Activated CD4-positive, alpha-beta T cell treated with anti-CD3 and anti-CD28 coated beads for 4 hours (primary cell): ENCODE data around the gene PACC1.

Source experiments
- DNase-seq, 2 donors: peaks; one replicate each; pipeline ENCODE4 v3.0.0-alpha.2; 2020

PACC1 gene

DNA sequence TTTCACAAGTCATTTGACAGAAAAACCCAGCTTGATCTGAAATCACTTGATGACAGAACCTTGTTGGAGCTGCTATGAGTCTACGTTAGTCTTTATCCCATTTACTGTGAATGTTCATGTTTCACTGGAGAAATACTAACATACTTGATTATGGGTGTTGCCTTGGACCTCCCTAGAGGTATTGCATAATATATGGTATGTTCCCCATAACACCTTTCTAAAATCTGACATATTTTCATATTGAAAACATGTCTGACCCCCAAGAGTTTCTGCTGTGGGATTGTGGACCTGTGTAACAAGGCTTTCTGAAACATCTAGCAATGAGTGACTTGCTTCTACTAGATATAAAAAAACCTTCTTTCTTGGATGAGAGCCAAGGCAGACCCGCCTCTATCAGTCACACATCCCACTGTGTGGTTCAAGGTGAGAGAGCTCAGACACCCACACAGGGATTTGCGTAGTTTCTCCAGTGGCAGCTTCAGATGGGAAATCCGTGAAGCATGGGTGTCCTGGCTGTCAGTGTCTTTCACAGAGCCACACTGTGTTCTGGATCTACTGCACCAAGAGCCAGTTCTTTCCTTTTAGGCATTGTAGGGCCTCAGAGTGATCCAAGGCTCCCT lies 22.6 kb upstream of the PACC1 start:
- no peak for DNase-seq

DNA sequence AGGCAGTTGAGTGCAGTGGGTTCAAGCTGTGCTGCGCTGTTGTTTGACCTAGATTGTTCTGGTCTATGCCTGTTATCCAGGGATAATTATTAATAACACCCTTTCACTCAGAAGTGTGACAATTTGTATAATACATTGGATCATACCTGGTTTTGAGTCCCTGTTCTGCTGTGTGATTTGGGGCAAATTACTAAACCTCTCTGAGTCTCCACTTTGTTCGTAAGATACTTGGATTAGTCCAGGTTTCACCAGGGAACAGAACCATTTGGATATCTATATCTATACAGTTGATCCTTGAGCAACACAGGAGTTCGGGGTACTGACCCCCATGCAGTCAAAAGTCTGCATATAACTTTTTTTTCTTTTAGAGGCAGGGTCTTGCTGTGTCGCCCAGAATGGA lies 20.3 kb upstream of the PACC1 start:
- no peak for DNase-seq

DNA sequence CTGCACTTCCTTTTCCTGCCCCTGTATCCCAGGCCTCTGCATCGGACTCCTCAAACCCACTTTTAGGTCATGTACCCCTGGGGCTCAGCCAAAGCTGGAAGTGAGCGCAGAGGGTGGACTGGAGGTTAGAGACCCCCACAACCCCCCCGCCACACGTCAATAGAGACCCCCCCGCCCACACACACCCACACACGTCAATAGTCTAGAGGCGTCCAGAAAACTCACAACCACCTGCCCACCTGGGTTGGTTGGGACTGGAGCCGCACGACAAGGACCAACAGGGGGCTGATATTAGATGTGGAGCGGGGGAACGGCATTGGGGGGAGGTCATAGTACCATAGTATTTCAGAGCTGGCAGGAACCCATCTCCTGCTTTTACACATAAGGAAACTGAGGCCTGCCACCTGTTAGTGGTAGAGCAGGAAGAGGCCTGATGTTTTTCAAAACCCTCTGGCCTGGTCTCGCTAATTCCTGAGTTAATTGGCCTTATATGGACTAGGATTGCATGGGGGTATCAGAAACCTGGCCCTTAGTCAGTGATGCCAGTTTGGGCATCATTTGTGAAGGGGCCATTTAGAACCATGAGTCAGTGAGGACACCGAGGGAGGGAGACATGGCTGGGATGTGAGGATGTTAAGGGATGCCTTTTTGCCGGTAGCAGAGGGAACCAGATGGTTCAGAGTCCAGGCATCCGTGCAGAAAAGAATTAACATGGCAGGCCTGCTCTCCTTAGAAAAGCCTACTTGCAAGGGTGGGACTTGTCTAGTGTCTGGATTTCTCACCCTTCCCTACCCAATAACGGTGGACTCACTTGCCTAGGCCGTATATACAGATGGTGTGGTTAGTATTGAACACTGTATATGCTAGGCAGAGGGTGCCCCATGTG lies 19.1 kb upstream of the PACC1 start:
- DNase-seq = no peak

DNA sequence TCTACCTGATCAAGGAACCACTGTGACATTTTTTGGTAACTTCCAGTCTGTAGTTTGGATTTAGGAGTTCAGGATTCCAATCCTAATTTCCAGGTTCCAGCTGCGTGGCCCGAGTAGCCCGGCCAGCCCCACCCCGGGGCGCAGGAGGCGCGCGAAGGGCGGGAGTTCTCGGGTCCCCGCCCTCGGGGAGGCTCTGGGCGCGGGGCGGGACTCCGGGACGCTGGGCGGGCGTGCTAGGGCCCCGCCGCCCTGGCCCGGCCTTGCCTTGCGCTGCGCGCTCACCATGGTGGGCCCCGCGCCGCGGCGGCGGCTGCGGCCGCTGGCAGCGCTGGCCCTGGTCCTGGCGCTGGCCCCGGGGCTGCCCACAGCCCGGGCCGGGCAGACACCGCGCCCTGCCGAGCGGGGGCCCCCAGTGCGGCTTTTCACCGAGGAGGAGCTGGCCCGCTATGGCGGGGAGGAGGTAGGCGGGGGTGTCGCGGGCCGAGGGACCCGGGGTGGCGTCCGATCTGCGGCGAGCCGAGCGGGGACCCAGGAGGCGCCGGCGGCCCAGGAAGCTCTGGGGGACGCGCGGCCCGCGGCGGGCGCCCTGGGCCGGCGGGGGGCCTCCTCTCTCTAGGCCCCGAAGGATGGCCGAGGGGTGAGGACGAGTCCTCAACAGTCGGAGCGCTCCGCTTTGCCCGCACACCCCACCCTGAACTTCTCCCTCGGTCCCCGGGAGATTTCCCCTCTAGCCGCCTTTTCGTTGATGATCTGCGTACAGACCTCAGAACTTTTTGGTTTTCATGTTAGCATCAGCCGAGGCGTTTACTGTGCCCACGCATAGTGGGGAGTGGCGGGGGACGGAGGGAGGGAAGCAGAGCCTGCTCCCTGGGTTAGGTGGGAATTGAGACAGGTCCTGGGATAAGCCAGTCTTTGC lies 18.2 kb upstream of the PACC1 start, which contains the start of gene NENF:
Gene NENF (plus strand): TSS at position 260 of the 916 bp plus-strand sequence. CDS start 24 bp downstream, at position 284.
- peak; percentile 66 to 71 for DNase-seq

DNA sequence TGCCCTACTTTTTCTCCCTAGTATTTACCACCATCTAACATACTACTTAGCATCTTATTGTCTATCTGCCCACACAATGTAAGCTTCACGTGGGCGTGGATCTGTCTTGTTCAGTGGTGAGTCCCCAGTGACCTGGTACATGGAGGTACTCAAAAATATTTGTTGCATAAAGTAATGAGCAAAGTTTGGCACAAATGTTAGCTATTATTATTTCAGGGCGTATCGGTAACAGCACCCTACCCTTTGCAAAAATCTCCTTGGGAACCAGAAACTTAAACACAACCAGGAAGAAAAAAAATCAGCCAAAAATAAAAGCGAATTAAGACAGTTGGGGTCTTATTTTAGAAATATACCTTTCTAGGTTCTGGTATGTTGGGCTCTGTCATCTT lies 17.6 kb upstream of the PACC1 start:
- DNase-seq = no peak

DNA sequence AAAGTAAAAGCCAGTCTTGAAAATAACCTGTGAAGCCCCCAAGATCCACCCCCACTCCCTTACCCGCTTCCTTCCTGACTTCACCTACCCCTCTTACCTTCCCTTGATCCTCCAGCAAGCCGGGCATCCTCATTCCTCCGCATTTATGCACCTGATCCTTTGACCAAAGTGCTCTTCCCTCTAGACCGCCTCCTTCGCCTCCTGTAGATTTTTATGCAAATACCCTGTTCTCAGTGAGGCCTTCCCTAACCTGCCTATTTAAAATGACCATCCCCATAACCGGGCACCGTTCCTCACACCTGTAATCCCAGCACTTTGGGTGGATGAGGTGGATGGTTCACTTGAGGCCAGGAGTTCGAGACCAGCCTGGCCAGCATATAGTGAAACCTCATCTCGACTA lies 17.0 kb upstream of the PACC1 start:
- no peak for DNase-seq

DNA sequence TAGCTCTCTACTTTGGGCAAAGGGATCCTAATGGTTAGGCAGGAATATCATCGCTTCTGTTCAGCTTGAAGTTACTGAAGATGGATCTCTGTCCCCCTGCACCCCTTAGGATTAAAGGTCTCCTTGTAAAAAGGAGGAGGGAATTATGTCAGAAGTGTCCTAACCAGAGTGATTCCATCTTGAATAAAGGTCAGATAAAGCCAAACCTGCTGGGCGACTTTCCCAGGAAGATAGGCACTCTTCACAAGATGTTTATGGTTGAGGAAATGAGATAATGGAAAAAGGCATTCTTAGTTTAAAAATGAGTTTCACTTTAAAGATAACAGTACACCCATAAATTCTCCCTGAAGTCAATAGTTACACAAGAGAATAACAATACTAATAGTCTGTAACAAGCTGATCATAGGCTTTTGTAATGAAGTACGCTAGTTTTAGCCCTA lies 16.3 kb upstream of the PACC1 start:
- no peak for DNase-seq

DNA sequence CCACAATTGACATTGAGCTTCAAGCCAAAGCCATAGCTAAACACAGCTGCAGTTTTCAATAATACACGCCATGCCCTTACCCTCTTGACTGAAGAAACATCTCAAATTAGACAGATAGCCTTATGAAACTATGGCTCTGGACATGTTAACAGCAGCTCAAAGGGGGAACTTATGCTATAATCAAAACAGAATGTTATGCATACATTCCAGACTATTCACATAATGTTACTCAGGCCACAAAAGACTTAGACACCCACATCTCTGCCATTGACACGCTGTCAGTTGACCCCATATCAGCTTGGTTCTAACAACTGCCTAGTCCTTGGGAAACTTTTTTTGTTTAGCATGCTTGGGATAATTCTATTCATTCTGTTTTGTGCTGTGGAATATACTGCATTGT lies 15.7 kb upstream of the PACC1 start:
- DNase-seq = no peak

DNA sequence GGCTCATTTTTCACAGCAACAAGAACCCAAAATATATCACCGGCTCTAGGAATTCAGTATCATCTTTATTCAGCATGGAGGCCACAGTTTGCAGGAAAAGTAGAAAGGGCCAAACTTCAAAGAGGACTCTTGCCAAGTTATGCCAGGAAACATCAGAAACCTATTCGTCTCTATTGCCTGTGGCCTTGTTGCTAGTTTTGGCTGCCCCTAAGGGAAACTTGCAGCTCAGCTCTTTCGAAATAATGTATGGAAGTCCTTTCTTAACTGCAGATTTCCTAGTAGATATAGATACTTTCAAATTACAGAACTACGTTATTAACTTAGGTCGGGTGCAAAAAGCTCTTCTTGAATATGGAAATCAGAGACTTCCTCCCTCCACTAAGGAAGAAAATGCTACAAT lies 13.8 kb upstream of the PACC1 start:
- DNase-seq = no peak

DNA sequence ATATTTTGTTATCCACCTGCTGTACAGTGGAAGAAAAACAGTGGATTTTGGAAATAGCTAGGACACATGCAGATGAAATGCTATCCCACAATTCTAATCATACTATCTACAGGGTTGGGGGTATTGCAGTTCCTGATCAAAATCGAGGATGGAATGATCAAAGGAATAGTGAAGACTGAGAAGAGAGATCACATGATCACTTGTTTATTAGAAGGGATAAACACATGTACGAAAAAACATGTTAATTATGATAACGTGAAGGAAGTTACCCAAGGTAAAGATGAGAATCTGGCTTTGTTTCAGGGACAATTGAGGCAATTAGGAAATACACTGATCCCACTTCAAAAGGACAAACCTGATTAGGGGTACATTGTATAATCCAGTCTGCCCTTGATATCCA lies 9.2 kb upstream of the PACC1 start:
- DNase-seq = no peak

DNA sequence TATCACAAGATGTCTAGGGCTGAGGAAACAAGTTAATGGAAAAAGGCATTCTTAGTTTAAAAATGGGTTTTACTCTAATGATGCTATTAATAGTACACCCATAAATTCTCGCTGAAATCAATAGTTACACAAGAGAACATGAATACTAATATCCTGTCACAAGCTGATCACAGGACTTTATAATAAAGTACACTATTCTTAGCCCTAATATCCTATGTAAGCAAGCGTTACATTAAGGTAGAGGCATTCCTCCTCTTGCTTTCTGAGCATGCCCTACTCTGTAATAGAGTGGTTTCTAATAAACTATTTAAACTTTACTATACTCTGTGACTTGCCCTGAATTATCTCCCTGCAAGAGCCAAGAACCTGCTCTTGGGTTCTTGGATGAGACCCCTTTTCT lies 6.5 kb upstream of the PACC1 start:
- no peak for DNase-seq

DNA sequence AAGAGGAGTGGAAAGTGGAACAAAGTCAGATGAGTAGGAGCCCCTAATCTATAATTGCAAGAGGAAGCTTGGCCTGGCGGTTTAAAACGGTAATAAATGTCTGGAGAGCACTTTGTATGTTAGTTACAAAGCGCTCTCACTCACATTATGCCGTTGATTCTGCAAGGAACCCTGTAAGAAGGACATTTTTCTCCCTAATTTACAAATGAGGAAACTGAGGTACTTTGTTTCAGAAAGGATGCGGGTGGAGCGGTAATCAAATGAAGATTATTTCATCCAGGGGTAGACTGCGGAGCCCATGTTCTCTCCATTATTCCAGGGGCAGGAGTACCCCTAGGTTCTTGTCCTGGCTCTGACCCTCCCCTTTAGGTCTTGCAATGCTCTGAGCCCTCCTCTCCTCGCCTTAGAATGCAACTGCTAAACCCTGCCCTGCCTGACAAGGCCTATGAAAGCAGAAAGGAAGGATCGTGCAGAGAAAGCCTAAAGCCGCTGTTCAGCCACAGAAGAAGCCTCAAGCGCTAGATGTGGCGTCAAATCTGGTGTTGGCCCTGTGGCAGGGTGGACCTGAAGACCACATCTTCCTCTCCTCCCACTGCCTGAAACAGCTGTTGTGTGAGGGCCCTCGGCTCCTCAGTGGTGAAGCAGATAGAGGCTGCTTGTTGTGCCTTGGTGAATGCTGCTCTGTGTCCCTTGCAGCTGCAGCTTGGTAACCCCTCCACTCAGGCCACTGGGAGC lies 588 bp upstream of the PACC1 start:
- DNase-seq = no peak

DNA sequence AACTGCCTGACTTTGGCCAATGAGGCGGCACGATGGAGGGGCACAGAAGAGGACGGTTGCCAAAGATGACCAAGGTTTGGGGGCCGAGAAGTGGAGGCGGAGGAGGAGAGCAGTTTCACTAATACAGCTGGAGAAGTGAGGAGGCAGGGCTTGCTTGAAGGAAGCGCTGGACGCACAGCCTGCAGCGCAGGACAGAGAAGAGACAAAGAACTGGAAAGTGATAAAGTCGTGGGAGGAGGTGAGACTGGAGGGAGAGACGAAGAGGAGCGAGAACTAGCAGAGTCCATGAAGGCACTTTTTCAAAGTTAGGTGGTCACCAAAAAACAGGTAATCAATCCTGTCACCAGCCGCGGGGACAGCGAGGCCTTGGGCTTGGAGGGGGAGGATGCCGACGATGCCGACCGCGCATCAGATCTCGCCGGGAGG lies 771 bp downstream of the PACC1 start:
- peak in 1 of 2 donors; percentile 20 for DNase-seq

DNA sequence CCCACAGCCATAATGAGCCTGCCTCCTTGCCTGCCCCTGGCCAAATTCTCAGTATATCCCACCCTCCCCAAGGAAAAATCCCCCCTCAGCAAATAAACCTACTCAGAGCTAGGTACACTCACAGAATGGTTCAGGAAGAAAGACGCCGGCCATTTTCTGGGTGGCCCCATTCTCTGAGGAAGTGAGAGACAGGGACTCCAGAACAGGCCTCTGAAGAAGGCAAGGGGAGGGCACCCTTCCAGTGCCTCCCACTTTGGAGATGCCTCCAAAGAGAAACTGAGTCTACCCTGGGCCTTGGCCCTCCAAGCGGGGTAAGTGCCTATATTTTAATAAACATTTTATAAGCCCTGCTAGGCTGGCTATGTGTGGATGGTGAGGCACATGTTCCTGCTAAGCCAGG lies 2.3 kb downstream of the PACC1 start:
- DNase-seq = no peak

DNA sequence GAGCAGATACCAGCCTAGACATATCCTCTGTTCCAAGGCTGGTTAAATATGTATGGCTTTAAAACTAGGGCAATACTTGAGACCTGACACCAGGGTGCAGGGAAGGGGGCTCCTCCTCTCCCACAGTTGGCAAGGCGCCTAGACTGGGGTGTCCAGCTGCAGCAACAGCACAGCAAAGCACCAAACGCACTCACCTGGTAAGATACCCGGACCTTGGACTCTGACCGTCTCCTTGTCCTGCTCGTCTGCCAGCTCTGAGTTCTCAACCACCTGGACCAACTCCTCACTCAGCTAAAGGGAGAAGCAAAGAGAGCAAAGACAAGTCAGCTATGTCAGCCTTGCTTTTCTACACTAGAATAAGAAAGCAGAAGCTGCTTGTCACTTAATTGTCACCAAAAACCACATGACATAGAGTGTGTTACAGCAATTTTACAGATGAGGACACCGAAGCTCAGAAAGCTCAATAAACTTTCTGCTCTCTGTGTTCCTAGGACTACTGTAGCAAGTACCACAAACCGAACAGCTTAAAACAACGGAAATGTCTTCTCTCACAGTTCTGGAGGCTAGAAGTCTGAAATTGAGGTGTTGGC lies 4.4 kb downstream of the PACC1 start:
- no peak for DNase-seq

DNA sequence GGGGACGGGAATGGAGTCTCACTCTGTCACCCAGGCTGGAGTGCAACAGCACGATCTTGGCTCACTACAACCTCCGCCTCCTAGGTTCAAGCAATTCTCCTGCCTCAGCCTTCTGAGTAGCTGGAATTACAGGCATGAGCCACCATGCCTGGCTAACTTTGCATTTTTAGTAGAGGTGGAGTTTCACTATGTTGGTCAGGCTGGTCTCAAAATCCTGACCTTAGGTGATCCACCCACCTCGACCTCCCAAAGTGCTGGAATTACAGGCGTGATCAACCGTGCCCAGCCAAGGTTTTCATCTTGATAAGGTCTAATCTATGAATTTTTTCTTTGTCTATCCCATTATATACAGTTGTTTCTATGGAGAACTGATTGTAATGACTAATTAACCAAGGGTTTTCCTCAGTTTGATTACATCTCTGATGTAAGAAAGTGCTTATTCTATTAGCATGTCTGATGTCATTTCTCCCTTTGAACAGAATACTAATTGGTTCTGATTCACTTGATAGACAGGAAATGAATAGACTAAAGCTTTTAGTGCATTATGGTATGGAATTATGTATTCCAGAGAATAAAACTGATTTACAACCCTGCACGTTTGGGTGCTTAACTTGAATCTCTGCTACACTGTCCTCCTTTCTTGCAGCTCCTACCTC lies 11.9 kb downstream of the PACC1 start:
- DNase-seq = no peak

DNA sequence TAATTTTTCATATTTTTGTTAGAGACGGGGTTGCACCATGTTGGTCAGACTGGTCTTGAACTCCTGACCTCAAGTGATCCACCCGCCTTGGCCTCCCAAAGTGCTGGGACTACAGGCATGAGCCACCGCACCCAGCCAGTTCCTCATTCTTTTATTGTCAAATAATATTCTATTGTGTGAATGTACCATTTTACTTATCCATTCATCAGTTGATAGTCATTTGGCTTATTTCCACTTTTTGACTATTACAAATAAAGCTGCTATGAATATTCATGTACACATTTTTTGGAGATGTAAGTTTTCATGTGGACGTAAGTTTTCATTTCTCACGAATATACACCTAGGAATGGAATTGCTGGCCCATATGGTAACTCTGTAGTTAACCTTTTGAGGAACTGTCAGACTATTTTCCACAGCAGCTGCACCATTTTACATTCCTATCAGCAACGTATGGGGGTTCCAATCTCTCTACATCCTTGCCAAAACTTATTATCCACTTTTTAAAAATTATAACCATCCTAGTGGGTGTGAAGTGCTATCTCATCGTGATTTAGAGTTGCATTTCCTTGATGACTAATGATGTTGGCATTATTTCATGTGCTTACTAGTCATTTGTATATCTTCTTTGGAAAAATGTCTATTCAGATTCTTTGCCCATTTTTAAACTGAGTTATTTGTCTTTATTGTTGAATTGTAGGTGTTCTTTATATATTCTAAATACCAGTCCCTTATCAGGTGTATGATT lies 12.7 kb downstream of the PACC1 start:
- DNase-seq = no peak

DNA sequence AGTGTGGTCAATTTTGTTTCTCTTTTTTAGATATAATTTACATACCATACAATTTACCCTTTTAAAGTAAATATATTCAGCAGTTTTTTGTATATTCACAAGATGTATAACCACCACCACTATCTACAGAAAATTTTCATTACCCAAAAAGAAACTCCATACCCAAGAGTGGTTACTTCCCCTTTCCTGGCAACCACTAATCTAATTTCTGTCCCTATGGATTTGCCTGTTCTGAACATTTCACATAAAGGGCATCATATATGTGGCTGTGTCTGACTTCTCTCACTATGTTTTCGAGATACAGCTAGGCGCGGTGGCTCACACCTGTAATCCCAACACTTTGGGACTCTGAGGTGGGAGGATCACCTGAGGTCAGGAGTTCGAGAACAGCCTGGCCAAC lies 13.6 kb downstream of the PACC1 start:
- DNase-seq = no peak

DNA sequence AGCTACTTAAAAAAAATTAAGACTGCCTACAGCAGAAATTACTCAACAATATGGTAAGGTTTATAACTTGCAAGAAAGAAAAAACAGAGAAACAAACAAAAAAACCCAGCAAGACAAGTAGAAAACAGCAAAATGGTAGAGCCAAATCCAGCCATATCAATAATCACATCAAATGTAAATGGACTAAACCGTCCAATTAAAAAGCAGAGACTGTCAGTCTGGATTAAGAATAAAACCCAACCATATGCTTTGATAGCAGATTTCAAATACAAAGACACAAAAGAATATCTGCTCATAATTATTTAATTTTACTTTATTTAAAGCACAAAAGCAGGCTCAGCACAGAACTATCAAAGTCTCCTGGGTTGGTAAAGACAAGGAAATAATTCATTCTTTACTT lies 17.5 kb downstream of the PACC1 start:
- no peak for DNase-seq

DNA sequence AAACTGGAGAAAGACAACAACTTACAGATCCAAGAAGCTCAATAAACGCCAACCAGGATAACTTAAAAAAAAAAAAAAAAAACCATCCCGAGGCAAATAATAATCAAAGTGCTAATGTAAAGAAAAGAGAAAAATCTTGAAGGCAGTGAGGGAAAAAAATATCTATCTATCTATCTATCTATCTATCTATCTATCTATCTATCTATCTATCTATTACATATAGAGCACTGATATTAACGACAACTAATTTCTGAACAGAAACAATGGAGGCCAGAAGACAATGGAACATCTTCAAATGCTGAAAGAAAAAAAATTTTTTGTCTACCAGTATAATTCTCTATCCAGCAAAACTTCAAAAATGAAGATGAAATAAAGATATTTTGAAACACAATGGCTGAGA lies 18.0 kb downstream of the PACC1 start:
- no peak for DNase-seq
